GM12874 (cell line): ENCODE data around the gene CHD2.

ENCODE experiments used
- TF ChIP-seq, protein P1 (sequence below): IDR thresholded peaks from 2 replicates; pipeline ENCODE4 v1.5.1; 2011; ENCODE audit warnings: low read depth, mild to moderate bottlenecking, control low read depth, low read length, moderate library complexity; ENCODE audit not compliant: insufficient read depth

The CHD2 gene

DNA sequence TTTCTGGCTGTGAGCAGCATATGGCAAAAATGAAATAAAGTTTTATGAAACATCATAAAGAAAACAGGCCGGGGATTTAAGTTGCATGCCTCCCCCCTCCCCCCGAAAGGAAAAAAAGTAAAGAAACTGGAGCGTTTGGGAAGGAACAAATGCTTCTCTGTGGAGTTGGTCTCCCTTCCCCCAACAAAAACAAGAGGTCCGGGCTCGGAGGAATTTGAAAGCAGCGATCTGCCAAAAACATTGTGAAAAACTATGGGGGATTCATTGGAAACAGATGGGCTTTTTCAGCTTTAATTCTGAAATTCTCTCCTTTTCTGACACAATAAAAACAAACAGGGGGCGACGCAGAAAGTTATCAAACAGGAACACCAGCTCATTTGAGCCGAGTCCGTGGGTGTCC lies 171.9 kb downstream of the CHD2 start:
- TF ChIP-seq, protein P1, sequence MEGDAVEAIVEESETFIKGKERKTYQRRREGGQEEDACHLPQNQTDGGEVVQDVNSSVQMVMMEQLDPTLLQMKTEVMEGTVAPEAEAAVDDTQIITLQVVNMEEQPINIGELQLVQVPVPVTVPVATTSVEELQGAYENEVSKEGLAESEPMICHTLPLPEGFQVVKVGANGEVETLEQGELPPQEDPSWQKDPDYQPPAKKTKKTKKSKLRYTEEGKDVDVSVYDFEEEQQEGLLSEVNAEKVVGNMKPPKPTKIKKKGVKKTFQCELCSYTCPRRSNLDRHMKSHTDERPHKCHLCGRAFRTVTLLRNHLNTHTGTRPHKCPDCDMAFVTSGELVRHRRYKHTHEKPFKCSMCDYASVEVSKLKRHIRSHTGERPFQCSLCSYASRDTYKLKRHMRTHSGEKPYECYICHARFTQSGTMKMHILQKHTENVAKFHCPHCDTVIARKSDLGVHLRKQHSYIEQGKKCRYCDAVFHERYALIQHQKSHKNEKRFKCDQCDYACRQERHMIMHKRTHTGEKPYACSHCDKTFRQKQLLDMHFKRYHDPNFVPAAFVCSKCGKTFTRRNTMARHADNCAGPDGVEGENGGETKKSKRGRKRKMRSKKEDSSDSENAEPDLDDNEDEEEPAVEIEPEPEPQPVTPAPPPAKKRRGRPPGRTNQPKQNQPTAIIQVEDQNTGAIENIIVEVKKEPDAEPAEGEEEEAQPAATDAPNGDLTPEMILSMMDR, result no peak

- TF ChIP-seq, protein P1, result no peak
These were observed 172.6 kb downstream of the CHD2 start for GRCh38 chr15:93072411-93073394.

DNA sequence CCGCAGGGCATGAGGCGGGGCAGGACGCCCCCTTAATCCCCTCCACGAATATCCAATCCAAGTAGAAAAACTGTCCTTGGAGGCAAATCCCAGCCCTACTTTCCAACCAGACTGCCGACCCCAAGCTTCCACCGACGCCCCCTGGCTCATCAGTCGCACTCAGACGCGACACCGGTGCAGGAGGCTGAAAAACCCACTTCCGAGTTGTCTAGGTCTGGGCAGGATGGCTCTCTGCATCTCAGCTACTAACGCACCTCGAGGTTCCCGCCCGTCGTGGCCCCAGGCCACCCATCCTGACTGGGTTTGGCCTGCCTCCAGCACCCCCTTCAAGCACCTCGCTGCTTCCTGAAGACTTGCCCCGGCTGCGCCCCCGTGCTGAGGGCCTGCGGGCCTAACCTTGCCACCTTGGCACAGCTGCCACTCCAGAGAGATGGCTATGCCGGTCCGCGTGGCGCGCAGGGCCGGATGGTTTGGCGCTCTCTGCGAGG lies 173.4 kb downstream of the CHD2 start:
- TF ChIP-seq, protein P1, result no peak

DNA sequence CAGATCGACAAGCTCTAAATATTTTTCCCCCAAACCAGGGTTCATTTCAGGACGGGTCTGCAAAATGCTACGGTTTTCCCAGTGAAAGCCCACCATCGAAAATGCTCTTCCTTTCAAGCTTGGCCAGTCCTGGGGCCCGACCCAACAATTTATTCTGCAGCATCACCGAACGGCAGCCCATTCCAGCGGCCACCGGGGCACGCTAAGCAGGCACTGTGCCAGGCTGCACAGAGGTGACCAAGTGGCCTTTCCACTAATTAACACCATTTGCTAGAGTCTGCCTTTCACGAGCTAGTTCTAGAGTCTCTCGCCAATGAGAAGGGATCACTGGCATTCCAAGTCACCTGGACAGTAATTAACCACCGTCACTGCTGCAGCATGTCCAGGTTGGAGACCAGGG lies 174.5 kb downstream of the CHD2 start:
- TF ChIP-seq, protein P1, result no peak

- TF ChIP-seq, protein P1, result no peak
These were observed 176.1 kb downstream of the CHD2 start for GRCh38 chr15:93076217-93076616.

DNA sequence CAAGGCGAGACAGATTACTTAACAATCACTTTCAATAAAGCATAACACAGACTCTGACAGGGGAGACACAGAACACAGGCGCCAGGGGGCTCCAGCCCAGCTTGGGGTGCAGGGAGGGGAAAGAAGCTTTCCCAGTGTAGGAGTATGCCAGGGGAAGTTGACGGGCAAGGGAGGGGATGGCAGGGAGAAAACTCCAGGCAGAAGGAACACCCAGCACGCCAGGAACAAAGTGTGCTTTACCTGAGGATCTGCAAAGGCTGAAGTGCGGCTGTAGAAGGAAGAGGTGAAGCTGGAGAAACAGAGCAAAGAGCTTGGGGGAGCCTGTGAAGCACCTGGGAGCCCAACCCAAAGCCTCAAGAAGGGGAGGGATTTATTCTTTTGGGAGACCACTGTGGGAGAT lies 176.8 kb downstream of the CHD2 start:
- TF ChIP-seq, protein P1, result no peak
